HG03354 (cell line): Measurements from ENCODE around the gene AIP.

ENCODE experiments used
- ATAC-seq: cut with Tn5 transposase; IDR thresholded peaks from one replicate; pipeline ENCODE4 v1.9.1; 2021; ENCODE audit warnings: mild to moderate bottlenecking; ENCODE audit not compliant: unreplicated experiment, poor library complexity, severe bottlenecking

AIP gene

GRCh38 chr11:67482827-67483798 lies at the start of gene AIP:
Gene AIP (plus strand): TSS chr11:67483026. CDS start chr11:67483159, 133 bp downstream.
- peak; percentile 73 for ATAC-seq

DNA sequence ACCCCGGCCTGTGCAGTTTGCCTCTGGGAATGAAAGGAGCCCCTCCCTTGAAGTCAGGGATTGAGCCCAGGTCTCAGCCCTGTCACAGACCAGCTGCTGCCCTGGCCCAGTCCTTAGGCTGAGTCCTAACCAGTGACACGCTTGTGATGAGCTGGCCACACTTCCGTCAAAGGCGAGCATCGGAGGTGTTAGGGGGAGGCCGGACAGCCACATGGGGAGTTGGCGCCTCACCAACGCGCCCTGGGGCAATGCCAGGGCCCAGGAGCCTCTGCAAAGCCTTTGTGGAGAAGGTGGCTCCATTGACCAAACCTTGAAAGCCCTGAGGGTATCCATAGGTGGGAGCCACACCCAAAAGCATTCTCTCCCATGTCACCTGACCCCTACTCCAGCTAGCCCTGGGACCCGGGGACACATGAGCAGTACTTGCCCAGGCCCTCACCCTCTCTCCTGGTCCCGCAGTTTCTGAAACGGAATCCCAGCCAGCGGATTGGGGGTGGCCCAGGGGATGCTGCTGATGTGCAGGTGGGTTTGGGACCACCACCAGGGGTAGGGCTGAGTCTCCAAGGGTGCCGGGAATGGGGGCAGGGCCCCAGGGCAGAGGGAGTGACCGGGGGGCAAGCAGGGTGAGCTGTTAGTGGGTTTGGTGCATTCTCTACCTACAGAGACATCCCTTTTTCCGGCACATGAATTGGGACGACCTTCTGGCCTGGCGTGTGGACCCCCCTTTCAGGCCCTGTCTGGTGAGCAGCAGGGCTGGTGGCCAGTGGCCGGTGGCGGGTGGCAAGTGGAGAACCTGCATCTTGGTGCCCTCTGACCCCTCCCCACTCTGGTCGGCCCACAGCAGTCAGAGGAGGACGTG lies 49.1 kb upstream of the AIP start:
- ATAC-seq: no peak

DNA sequence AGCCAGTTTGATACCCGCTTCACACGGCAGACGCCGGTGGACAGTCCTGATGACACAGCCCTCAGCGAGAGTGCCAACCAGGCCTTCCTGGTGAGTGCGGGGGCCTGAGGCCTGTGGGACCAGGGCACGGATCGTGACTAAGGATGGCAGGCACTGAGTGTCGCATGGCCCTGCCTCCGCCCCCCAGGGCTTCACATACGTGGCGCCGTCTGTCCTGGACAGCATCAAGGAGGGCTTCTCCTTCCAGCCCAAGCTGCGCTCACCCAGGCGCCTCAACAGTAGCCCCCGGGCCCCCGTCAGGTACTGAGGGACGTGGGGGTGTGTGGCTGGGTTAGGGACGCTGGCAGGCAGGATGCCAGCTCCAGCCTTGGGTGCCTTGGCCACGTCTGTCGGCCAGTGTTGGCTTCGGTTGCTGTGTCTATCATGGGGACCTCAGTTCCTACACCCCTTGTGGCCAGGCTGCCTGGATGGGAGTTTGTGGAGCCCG lies 48.4 kb upstream of the AIP start:
- ATAC-seq: no peak

- no peak for ATAC-seq
Measured at GRCh38 chr11:67435031-67435726, 47.6 kb upstream of the AIP start.

DNA sequence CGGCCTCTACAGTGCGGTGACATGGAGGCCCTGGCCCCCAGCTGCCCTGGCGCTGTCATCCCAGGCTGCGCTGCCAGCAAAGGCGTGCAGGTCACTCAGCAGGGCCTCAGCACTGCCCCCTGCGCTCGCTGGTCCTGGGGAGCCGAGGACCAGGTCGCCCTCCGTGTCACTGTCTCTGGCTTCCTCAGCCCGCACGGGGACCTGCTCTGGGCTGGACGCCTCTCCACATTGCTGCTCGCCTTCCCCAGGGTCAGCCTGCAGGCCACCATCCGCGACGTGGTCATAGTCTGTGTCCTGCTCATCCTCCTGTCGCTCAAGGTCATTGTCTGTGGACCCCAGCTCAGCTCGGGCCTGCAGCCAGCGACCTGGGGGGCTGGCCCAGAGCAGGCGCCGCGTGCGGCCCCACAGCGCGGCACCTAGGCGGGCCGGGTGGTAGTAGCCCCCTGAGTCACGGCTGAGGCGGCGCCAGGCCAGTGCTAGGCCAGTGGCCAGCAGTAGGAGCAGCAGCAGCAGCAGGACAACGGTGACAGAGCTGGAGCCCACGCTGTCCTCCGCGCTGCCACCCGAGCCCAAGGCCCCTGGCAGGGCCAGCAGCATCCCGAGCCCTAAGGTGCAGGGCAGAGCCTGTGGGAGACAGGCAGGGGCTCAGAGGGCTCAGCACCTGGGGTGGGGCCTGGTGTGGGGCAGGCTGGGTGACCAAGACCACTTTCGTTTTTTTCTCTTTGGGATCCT lies 46.9 kb upstream of the AIP start:
- no peak for ATAC-seq

GRCh38 chr11:67436459-67437081 lies 46.3 kb upstream of the AIP start:
- ATAC-seq: peak; percentile 42

DNA sequence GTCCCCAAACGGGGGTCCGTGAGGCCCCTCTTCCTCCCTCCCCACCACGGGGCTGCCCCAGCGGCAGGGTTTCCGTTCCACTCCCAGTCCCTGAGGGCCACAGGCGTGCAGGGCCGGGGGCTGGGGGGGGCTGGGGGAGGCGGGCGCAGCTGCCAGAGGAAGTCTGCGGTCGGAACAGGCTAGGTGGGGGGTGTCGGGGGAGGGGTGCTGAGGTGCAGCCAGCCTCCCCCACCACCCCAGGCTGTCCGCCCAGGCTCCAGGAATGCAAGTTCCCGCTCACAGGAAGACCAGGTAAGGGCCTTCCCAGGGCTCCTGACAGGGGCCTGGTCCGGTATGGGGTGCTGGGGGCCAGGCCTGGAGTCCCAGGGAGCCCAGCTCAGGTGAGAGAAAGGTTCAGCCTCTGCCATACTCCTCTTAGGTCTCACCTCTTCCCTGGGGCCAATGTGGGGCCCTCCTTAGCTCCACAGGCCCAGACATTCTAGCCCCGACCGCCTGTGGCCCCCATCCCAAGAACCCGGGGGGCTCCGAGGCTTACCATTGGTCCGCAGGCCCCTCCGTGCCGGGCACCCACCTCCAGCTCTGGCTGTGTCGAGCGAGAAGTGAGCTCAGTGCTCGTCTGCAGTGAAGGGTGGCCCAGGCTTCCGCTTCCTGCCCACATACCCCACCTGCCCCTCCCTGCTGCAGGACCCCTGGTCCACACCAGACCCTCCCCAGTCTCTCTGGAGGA lies 45.6 kb upstream of the AIP start, which contains the start of gene PTPRCAP:
Gene PTPRCAP (minus strand): TSS at position 601 of the 727 bp plus-strand sequence. CDS start 63 bp downstream, at position 538.
- peak; percentile 39 for ATAC-seq

DNA sequence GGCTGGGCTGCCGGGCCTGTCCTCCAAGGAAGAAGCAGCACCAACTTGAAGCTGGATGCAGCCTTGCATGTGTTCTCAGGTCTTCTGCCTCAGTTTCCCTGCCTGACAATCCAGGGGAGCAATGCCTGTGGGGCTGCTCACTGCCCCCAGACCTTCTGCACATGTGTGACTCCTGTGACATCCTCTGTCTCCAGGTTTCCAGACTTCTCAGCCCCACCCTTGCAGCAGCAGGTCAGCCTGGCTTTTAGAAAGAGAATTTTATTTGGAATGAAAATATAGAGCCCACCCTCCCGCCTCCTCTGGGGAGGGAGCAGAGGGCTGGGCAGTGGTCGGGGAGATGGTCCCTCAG lies 45.0 kb upstream of the AIP start:
- no peak for ATAC-seq

DNA sequence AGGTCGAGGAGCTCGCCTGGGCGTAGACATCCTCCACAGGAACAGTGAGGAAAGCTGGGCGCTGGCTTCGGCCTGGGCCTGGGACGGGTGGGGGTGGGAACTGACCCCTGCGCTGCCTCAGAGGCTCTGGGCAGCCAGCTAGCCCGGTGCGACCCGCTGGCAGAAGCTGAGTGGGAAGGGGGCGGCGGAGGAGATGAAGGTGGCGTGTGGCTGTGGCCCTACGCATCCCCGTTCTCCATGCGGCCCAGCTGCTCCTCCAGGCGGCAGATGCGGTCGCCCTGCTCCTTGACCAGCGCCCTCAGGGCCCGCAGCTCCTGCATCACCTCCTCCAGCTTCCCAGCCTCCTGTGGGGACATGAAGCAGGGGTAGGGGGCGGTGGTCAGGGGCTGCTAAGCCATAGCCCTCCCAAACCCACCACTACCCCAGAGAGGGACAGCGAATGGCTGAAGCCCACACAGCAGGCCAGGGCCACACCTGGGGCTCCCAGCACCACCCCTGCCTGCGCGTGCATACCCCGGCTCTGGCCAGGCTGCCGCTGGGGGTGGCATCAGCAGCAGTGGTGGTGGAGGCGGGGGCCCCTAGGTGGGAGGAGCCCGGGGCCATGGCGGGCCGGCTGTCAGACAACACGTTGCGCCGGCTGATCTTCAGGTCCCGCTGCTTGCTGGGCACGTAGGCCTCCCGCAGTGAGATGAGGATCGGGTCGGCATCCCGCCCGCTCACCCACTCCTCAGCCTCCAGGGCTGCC lies 44.5 kb upstream of the AIP start:
- ATAC-seq: no peak

GRCh38 chr11:67439321-67440228 lies 43.3 kb upstream of the AIP start:
- no peak for ATAC-seq

GRCh38 chr11:67440229-67441097 lies 42.4 kb upstream of the AIP start:
- ATAC-seq: no peak

GRCh38 chr11:67441098-67441563 lies 41.7 kb upstream of the AIP start:
- ATAC-seq: no peak

DNA sequence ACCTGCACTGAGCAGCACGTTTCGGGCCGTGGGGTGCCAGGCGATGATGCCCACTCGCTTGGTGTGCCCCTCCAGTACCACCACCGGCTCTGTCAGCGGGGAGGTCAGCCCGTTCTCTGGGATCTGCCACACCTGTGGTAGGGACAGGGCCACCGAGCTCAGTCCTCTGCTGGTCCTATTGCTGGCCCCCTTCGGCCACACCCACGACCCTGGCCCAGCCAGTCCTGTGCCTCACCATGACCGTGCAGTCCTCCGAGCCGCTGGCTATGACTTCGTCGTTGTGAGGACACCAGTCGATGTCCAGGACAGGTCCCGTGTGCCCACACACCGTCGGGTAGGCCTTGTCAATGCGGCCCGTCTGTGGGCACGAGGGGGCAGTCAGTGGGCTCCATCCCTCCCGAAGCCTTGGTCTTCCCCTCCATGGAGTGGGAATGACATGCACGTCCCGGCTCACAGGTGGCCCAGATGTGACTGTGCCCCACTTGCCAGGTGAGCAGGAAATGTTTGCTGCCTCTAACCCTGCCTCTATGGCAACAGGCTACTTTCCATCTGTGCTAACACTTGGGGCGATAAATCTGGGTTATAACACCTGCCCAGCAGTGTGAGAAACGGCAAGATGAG lies 41.0 kb upstream of the AIP start:
- ATAC-seq: no peak

GRCh38 chr11:67442504-67443404 lies 40.1 kb upstream of the AIP start:
- ATAC-seq: no peak
